EH (cell line): Measurements from ENCODE around the gene CEP104.

ENCODE experiments used
- DNase-seq: peaks from one replicate; pipeline ENCODE4 v3.0.0-alpha.2; 2015; ENCODE audit warnings: low read depth

The CEP104 gene

GRCh38 chr1:3868464-3869006 is 11.5 kb upstream of the CEP104 start:
- DNase-seq: no peak

GRCh38 chr1:3865606-3866160 is 8.7 kb upstream of the CEP104 start:
- DNase-seq: no peak

GRCh38 chr1:3864884-3865283 is 7.9 kb upstream of the CEP104 start:
- no peak for DNase-seq

GRCh38 chr1:3863231-3863935 is 6.4 kb upstream of the CEP104 start:
- DNase-seq: no peak

GRCh38 chr1:3858231-3858981 is 1.4 kb upstream of the CEP104 start:
- peak; percentile 38 for DNase-seq

- no peak for DNase-seq
These were observed 749 bp upstream of the CEP104 start for GRCh38 chr1:3857791-3858129.

- DNase-seq: no peak
These were observed 4.1 kb downstream of the CEP104 start for GRCh38 chr1:3852711-3853485.

GRCh38 chr1:3852091-3852490 is 4.9 kb downstream of the CEP104 start:
- DNase-seq: no peak

- DNase-seq: no peak
These were observed 5.7 kb downstream of the CEP104 start for GRCh38 chr1:3851292-3851691.

GRCh38 chr1:3850857-3851256 is 6.2 kb downstream of the CEP104 start:
- no peak for DNase-seq

- no peak for DNase-seq
These were observed 9.9 kb downstream of the CEP104 start for GRCh38 chr1:3847081-3847480.

GRCh38 chr1:3846541-3846940 is 10.5 kb downstream of the CEP104 start:
- no peak for DNase-seq

GRCh38 chr1:3842912-3843311 is 14.1 kb downstream of the CEP104 start:
- no peak for DNase-seq

GRCh38 chr1:3841491-3841890 is 15.5 kb downstream of the CEP104 start:
- DNase-seq: no peak

GRCh38 chr1:3838788-3839187 is 18.2 kb downstream of the CEP104 start:
- no peak for DNase-seq

- DNase-seq: no peak
These were observed 19.3 kb downstream of the CEP104 start for GRCh38 chr1:3837685-3838084.

GRCh38 chr1:3837200-3837599 is 19.8 kb downstream of the CEP104 start:
- no peak for DNase-seq

GRCh38 chr1:3836421-3836820 is 20.6 kb downstream of the CEP104 start:
- peak; percentile 55 for DNase-seq

GRCh38 chr1:3834701-3835100 is 22.3 kb downstream of the CEP104 start:
- DNase-seq: no peak

GRCh38 chr1:3831689-3832088 is 25.3 kb downstream of the CEP104 start:
- peak; percentile 81 for DNase-seq

GRCh38 chr1:3828391-3828790 is 28.6 kb downstream of the CEP104 start:
- DNase-seq: no peak

GRCh38 chr1:3827813-3828307 is 29.2 kb downstream of the CEP104 start:
- DNase-seq: no peak
